ENCODE data around the gene PCDHGA7.
A peak's percentile ranks its signal among the peaks of the same experiment; 100 is the strongest.
"Not testable (repeated sequence)": the region's sequence is repeated elsewhere in the genome, so short reads cannot be mapped to it uniquely, and the experiment has no call there.

PCDHGA7 gene

GRCh38 chr5:141366016-141366896 lies 16.3 kb upstream of the PCDHGA7 start:
- DNase-seq, result no peak

- DNase-seq, result peak; percentile 13
Measured at GRCh38 chr5:141369994-141370848, 12.3 kb upstream of the PCDHGA7 start, which contains the start of gene PCDHGB3. TSS of gene PCDHGB3 (plus strand) at chr5:141370242. CDS start at chr5:141370395, 153 bp downstream.

- no peak for DNase-seq
Measured at GRCh38 chr5:141371572-141372475, 10.7 kb upstream of the PCDHGA7 start.

GRCh38 chr5:141373673-141374317 lies 8.7 kb upstream of the PCDHGA7 start, which contains the start of gene PCDHGA6:
TSS of gene PCDHGA6 (plus strand) at chr5:141373891. CDS start at chr5:141374084, 193 bp downstream.
- DNase-seq, result no peak

GRCh38 chr5:141374627-141375026 lies 7.9 kb upstream of the PCDHGA7 start:
- no peak for DNase-seq

GRCh38 chr5:141375444-141376155 lies 6.9 kb upstream of the PCDHGA7 start:
- DNase-seq, result not testable (repeated sequence)

- DNase-seq, result no peak
Measured at GRCh38 chr5:141383345-141383744, 803 bp downstream of the PCDHGA7 start.

GRCh38 chr5:141384471-141385267 lies 2.1 kb downstream of the PCDHGA7 start:
- no peak for DNase-seq

- not testable (repeated sequence) for DNase-seq
Measured at GRCh38 chr5:141387557-141388311, 5.2 kb downstream of the PCDHGA7 start, which contains the start of gene PCDHGB4. TSS of gene PCDHGB4 (plus strand) at chr5:141387698. CDS start at chr5:141387885, 187 bp downstream.

GRCh38 chr5:141388661-141389060 lies 6.1 kb downstream of the PCDHGA7 start:
- no peak for DNase-seq

- DNase-seq, result no peak
Measured at GRCh38 chr5:141389153-141390042, 6.9 kb downstream of the PCDHGA7 start.

GRCh38 chr5:141392429-141393198 lies 10.1 kb downstream of the PCDHGA7 start, which contains the start of gene PCDHGA8:
TSS of gene PCDHGA8 (plus strand) at chr5:141392633. CDS start at chr5:141392814, 181 bp downstream.
- DNase-seq, result no peak

GRCh38 chr5:141393267-141393666 lies 10.7 kb downstream of the PCDHGA7 start:
- DNase-seq, result no peak

GRCh38 chr5:141394401-141395187 lies 12.1 kb downstream of the PCDHGA7 start:
- not testable (repeated sequence) for DNase-seq

- DNase-seq, result not testable (repeated sequence)
Measured at GRCh38 chr5:141397756-141398551, 15.4 kb downstream of the PCDHGA7 start, which contains the start of gene PCDHGB5. TSS of gene PCDHGB5 (plus strand) at chr5:141397947. CDS start at chr5:141398128, 181 bp downstream.
